Mucosa of descending colon (tissue), 3 donors: Measurements from ENCODE around the gene PLEKHD1. TPM values are rescaled to one million over a fixed set of nuclear protein-coding genes. Genes with fewer than 3 reads are reported as not detected.

Experiments used
- ATAC-seq: fragments of 200-7000 bp; cut with Tn5 transposase; one replicate; pipeline ENCODE4 v1.9.1; 2020; ENCODE audit warnings: mild to moderate bottlenecking, moderate library complexity
- DNase-seq, 3 donors: peaks; one replicate each; pipeline ENCODE4 v3.0.0-alpha.2; 2020
- H3K36me3 ChIP-seq: fragments of 200-600 bp; one replicate; pipeline ENCODE4 v1.8.0; 2021; ENCODE audit warnings: low read depth, mild to moderate bottlenecking
- H3K4me1 ChIP-seq: fragments of 200-600 bp; one replicate; pipeline ENCODE4 v1.8.0; 2021; ENCODE audit warnings: low read depth, mild to moderate bottlenecking
- H3K4me3 ChIP-seq: fragments of 200-600 bp; one replicate; pipeline ENCODE4 v1.8.0; 2021; ENCODE audit warnings: mild to moderate bottlenecking
- H3K9me3 ChIP-seq: fragments of 200-600 bp; one replicate; pipeline ENCODE4 v1.8.0; 2021; ENCODE audit warnings: mild to moderate bottlenecking
- intact Hi-C, 2 donors: fragments of 100-400 bp; cut with DNase I in 1 of 2; cut with micrococcal nuclease in 1 of 2; formaldehyde crosslinking; loops; one replicate each; pipeline versions ENCODE4 v1.11.0 to v1.11.1; 2022; cut with DNase I, micrococcal nuclease
- total RNA-seq, 3 donors: library from RNA; stranded (reverse); fragmentation: NEBNext Ultra II Directional in 2 of 3; extraction: Animal tissue kit (Norgen Biotek cat#: 25700) in 2 of 3; gene quantifications; one replicate each; pipeline versions ENCODE4 v1.2.1 to v1.2.4, GENCODE V29; 2021 to 2023
- TF ChIP-seq, protein P1 (sequence below): fragments of 200-600 bp; IDR thresholded peaks from one replicate; pipeline ENCODE4 v1.8.0; 2022; ENCODE audit warnings: antibody characterized with exemption, mild to moderate bottlenecking
- donor health status: DM: no; HTN: no; CAD: no; lungs with moderate emphysema.
- donor health status: DM: no; HTN: no; CAD: no.
- donor health status: DM: no; HTN: yes; CAD: no.

Gene PLEKHD1
- total RNA-seq, 3 donors from 2014 or later = 0.06 to 0.14 TPM; not detected in 1

DNA sequence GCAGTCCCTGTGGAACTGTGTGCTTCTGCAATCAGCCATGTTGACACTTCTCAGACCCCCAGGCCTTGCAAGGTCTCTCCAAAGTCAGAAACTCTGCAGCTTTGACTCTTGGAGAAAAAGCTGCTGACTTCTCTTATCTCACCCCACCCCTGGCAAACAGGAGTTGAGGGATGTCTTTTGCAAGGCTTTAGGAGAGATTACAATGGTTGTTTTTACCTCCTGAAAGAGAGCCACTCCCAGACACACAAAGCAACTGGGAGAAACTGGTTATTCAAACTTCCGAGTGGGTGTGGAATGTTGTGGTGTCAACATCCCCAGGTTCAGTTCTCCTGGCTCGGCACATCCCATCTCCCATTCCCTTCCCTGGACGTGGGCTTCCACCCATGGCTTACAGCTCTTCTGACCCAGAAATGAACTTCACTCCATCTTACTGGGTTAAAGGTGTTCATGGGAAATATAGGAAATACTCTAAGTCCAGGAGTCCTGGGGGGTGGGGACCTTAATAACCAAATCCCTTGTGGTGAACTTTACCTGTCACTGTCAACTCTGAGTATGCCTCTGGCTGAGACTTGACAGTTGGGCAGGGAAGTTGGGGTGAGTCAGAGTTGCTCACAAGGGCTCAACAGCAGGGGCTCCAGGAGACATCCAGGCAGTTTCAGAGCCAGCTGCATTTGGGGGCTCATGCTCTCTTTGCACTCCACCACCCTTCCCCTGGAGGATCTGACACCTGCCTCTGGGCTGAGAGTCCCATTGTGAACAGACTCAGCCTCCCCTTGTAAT is 48.2 kb downstream of the PLEKHD1 start:
- peak in 1 of 3 donors; percentile 47 for DNase-seq
- TF ChIP-seq, protein P1, sequence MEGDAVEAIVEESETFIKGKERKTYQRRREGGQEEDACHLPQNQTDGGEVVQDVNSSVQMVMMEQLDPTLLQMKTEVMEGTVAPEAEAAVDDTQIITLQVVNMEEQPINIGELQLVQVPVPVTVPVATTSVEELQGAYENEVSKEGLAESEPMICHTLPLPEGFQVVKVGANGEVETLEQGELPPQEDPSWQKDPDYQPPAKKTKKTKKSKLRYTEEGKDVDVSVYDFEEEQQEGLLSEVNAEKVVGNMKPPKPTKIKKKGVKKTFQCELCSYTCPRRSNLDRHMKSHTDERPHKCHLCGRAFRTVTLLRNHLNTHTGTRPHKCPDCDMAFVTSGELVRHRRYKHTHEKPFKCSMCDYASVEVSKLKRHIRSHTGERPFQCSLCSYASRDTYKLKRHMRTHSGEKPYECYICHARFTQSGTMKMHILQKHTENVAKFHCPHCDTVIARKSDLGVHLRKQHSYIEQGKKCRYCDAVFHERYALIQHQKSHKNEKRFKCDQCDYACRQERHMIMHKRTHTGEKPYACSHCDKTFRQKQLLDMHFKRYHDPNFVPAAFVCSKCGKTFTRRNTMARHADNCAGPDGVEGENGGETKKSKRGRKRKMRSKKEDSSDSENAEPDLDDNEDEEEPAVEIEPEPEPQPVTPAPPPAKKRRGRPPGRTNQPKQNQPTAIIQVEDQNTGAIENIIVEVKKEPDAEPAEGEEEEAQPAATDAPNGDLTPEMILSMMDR = no peak
- intact Hi-C loops = no loop called here
- no peaks in the 10 kb centered on the region for H3K4me1 ChIP-seq
- no peaks in the 10 kb centered on the region for H3K9me3 ChIP-seq
- H3K4me3 ChIP-seq = no peak overlapping the region
- peak; percentile 87 for ATAC-seq
- H3K36me3 ChIP-seq = no peaks in the 10 kb centered on the region

DNA sequence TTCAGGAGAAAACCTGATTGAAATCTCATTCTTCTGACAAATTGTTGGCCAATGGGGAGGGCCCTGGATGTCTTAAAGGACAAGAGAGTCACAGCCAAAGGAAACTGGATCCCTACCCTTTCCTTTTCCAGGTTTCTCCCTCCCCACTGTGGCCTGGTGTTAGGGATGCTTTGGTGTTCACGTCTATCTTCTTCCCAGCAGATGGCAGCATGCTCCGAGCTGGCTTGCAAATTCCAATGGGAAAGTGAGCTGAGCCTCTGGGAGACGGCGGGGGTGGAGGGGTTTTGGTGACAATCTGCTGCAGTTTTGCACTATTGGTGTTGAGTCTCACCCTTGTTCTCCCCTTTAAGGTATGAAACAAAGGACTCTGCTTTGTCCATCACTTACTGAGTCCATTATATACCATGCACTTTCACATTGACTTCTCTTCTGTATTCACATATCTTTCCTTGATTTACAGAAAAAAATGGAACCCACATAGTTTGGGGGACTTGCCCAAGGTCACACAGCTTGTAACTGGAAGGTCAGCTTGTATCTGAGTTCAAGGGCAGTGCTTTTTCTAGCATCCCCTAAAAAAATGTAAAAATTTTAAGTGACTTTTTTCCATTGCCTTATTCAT is 50.8 kb downstream of the PLEKHD1 start:
- no peaks in the 10 kb centered on the region for H3K9me3 ChIP-seq
- TF ChIP-seq, protein P1 = no peak
- no peak overlapping the region for H3K4me3 ChIP-seq
- DNase-seq = peak in 2 of 3 donors; percentile 51 to 60
- intact Hi-C loops = no loop called here
- ATAC-seq = peak; percentile 44
- no peaks in the 10 kb centered on the region for H3K4me1 ChIP-seq
- no peaks in the 10 kb centered on the region for H3K36me3 ChIP-seq

DNA sequence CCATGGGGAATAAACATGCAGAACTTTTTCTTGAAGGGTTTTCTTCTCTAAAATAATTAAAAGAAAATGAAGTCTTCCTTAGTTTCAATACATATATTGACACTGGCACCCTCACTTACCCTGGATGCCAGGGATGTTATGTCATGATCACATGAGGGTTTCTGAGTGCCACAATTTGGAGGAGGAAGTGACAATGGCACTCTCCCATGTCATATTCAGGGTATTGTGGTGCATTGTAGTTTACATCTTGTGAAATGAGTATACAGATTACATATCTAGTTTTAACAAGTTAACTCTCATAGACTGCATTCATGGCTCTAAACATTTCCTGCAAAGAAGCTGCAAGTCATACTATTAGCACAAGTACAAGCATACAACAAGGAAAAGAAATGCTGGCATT is 52.4 kb downstream of the PLEKHD1 start:
- ATAC-seq (no peak), DNase-seq (no peak)
- TF ChIP-seq, protein P1 = no peak
- no peaks in the 10 kb centered on the region for H3K9me3 ChIP-seq
- H3K4me3 ChIP-seq = no peak overlapping the region
- H3K36me3 ChIP-seq = no peaks in the 10 kb centered on the region
- intact Hi-C loops = no loop called here
- H3K4me1 ChIP-seq = no peaks in the 10 kb centered on the region

DNA sequence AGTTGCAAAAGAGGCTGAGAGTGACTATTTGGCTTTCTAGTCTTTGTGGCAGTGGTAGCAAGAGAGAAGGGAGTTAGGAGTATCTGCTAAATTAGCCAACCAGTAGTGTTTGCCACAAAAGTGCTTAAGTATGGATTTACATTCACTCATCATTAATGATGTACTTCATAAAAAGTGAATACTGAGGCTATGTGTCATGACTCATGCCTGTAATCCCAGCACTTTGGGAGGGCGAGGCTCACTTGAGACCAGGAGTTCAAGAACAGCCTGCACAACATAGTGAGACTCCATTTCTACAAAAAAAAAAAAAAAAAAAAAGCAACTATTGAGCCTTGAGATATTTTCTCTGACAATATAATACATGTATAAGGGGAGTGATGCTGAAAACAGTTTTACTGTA is 53.4 kb downstream of the PLEKHD1 start:
- H3K4me1 ChIP-seq = no peaks in the 10 kb centered on the region
- TF ChIP-seq, protein P1 = no peak
- H3K4me3 ChIP-seq = no peak overlapping the region
- H3K9me3 ChIP-seq = no peaks in the 10 kb centered on the region
- ATAC-seq = no peak
- H3K36me3 ChIP-seq = no peaks in the 10 kb centered on the region
- DNase-seq = no peak
- intact Hi-C loops = no loop called here

DNA sequence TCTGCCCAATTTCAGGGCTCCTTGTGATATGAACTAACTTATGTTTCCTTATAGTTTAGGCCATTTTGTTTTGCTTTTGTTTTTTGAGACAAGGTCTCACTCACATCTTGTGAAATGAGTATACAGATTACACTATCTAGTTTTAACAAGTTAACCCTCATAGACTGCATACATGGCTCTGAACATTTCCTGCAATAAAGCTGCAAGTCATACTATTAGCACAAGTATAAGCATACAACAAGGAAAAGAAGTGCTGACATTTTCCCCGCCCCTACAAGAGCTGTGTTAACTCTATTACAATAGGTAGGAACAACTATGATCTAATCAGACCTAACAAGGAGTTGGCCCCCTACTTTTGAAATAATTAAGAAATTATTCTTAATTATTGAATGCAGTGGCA is 54.2 kb downstream of the PLEKHD1 start:
- ATAC-seq = peak; percentile 74
- peak in 1 of 3 donors; percentile 20 for DNase-seq
- intact Hi-C loops = no loop called here
- Histone ChIP-seq H3K4me1 (no peaks in the 10 kb centered on the region), H3K36me3 (no peaks in the 10 kb centered on the region), H3K4me3 (no peak overlapping the region), H3K9me3 (no peaks in the 10 kb centered on the region)
- TF ChIP-seq, protein P1 = no peak
